ENCODE data around the gene KLHL22.
"Not testable (repeated sequence)": the region's sequence is repeated elsewhere in the genome, so short reads cannot be mapped to it uniquely, and the experiment has no call there.

KLHL22 gene

GRCh38 chr22:20396639-20397038 is 99.0 kb downstream of the KLHL22 start:
- DNase-seq, result no peak

- no peak for DNase-seq
Measured at GRCh38 chr22:20395907-20396287, 99.7 kb downstream of the KLHL22 start.

DNA sequence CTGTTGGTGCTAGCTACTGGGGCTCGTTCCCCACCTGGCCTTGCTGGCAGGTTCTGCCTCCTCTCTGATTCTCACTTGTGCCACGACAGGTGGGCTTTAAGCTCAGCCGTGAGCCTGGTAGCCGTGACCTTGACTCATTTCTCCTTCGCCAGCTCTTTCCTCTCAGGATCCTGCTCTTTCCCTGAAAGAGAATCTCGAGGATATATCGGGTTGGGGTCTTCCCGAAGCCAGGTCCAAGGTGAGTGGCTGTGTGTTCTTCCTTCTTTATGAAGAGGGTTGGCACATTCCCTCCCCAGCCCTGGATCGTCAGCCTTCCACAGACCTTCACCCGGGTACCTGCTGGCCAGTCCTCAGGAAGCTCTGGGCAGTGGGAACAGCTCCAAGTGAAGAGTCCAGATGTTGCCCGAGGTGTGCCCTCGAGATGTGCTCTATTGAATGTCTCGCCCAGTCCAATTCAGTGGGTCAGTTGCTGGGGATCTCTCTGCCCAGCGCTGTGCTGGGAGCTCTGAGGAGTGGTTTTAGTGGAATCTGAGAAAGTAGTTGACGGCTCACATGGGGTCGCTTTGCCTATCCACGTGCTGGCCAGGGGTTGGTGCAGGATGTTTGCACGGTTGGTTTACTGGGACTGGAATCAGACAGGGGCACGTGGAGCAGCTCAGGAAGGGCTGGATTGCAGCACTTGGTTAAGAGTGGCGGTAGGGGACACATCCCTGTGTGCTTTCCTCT is 100.3 kb downstream of the KLHL22 start:
- DNase-seq, result no peak

GRCh38 chr22:20393705-20394476 is 101.7 kb downstream of the KLHL22 start, which contains the start of gene ZNF74:
ZNF74 (plus strand) TSS chr22:20394151; CDS start chr22:20394629, 478 bp downstream.
- DNase-seq, result peak; percentile 68

- no peak for DNase-seq
Measured at GRCh38 chr22:20392983-20393704, 102.5 kb downstream of the KLHL22 start.

DNA sequence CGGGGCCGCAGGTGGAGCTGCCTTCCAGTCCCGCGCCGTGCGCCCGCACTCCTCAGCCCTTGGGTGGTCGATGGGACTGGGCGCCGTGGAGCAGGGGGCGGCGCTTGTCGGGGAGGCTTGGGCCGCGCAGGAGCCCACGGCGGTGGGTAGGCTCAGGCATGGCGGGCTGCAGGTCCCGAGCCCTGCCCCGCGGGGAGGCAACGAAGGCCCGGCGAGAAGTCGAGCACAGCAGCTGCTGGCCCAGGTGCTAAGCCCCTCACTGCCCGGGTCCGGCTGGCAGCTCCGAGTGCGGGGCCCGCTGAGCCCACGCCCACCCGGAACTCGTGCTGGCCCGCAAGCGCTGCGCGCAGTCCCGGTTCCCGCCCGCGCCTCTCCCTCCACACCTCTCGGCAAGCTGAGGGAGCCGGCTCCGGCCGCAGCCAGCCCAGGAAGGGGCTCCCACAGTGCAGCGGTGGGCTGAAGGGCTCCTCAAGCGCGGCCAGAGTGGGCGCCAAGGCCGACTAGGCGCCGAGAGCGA is 103.2 kb downstream of the KLHL22 start:
- DNase-seq, result not testable (repeated sequence)
